ENCODE results near the gene SPON1. TPM values are rescaled to one million over a fixed set of nuclear protein-coding genes. Genes with fewer than 3 reads are reported as not detected.

Gene SPON1
- total RNA-seq, 1 experiment from 2014 or later: 46.9 TPM

- Histone ChIP-seq H3K4me3 (ENCODE audit: low read depth, low read length) (no peak overlapping the region), H3K9me3 (no peaks in the 10 kb centered on the region), H3K27me3 (replicated peaks; ENCODE audit: control insufficient read depth, insufficient read depth, low read length) (no peaks in the 10 kb centered on the region), H3K36me3 (ENCODE audit: control insufficient read depth, insufficient read depth, low read length) (no peaks in the 10 kb centered on the region), H3K4me1 (peaks cover 4% of the 10 kb centered on the region)
- Mint-ChIP-seq H3K4me3 (ENCODE audit: unreplicated experiment) (no peak overlapping the region), H3K36me3 (ENCODE audit: insufficient read depth, unreplicated experiment) (no peaks in the 10 kb centered on the region), H3K27me3 (ENCODE audit: insufficient read depth, unreplicated experiment) (no peaks in the 10 kb centered on the region), H3K4me1 (ENCODE audit: low read depth, unreplicated experiment) (no peaks in the 10 kb centered on the region), H3K27ac (ENCODE audit: unreplicated experiment) (no peak overlapping the region), H3K9me3 (ENCODE audit: unreplicated experiment) (no peaks in the 10 kb centered on the region)
- POLR2A ChIA-PET: no interaction called here
- no peak for DNase-seq
- no peak for TF ChIP-seq CTCF (IDR thresholded peaks at IDR 0.05; ENCODE audit: insufficient read depth in 1 of 2, low read depth in 1 of 2, low read length in 1 of 2, severe bottlenecking in 1 of 2, unreplicated experiment in 1 of 2)
- BruUV-seq (replicated peaks): no TSS peak
- intact Hi-C loops (cut with micrococcal nuclease; ENCODE audit: unreplicated experiment): no loop called here
- CTCF ChIA-PET: no interaction called here
Measured at GRCh38 chr11:14073849-14074476, 111.4 kb downstream of the SPON1 start.

- POLR2A ChIA-PET: no interaction called here
- CTCF ChIA-PET: no interaction called here
- no peak for DNase-seq
- Histone ChIP-seq H3K9me3 (no peaks in the 10 kb centered on the region), H3K27me3 (replicated peaks; ENCODE audit: control insufficient read depth, insufficient read depth, low read length) (no peaks in the 10 kb centered on the region), H3K36me3 (ENCODE audit: control insufficient read depth, insufficient read depth, low read length) (no peaks in the 10 kb centered on the region), H3K4me1 (peaks cover 4% of the 10 kb centered on the region; the same call in 1 of the 2 replicates), H3K4me3 (ENCODE audit: low read depth, low read length) (no peak overlapping the region)
- Mint-ChIP-seq H3K9me3 (ENCODE audit: unreplicated experiment) (no peaks in the 10 kb centered on the region), H3K27me3 (ENCODE audit: insufficient read depth, unreplicated experiment) (no peaks in the 10 kb centered on the region), H3K4me3 (ENCODE audit: unreplicated experiment) (no peak overlapping the region), H3K36me3 (ENCODE audit: insufficient read depth, unreplicated experiment) (no peaks in the 10 kb centered on the region), H3K4me1 (ENCODE audit: low read depth, unreplicated experiment) (no peaks in the 10 kb centered on the region), H3K27ac (ENCODE audit: unreplicated experiment) (no peak overlapping the region)
- intact Hi-C loops (cut with micrococcal nuclease; ENCODE audit: unreplicated experiment): no loop called here
- BruUV-seq (replicated peaks): no TSS peak
- TF ChIP-seq CTCF (IDR thresholded peaks at IDR 0.05; ENCODE audit: insufficient read depth in 1 of 2, low read depth in 1 of 2, low read length in 1 of 2, severe bottlenecking in 1 of 2, unreplicated experiment in 1 of 2): no peak
Measured at GRCh38 chr11:14075118-14076078, 112.9 kb downstream of the SPON1 start.

- DNase-seq: no peak
- no TSS peak for BruUV-seq (replicated peaks)
- no peaks in the 10 kb centered on the region for H3K9me3 ChIP-seq
- POLR2A ChIA-PET: no interaction called here
- intact Hi-C loops (cut with micrococcal nuclease; ENCODE audit: unreplicated experiment): no loop called here
- Mint-ChIP-seq H3K36me3 (ENCODE audit: insufficient read depth, unreplicated experiment) (no peaks in the 10 kb centered on the region), H3K27ac (ENCODE audit: unreplicated experiment) (no peak overlapping the region), H3K27me3 (ENCODE audit: insufficient read depth, unreplicated experiment) (no peaks in the 10 kb centered on the region), H3K4me1 (ENCODE audit: low read depth, unreplicated experiment) (no peaks in the 10 kb centered on the region), H3K9me3 (ENCODE audit: unreplicated experiment) (no peaks in the 10 kb centered on the region), H3K4me3 (ENCODE audit: unreplicated experiment) (no peak overlapping the region)
- CTCF ChIA-PET: no interaction called here
- H3K4me3 ChIP-seq (ENCODE audit: low read depth, low read length): no peak overlapping the region
- no peaks in the 10 kb centered on the region for H3K36me3 ChIP-seq (ENCODE audit: control insufficient read depth, insufficient read depth, low read length)
- H3K27me3 ChIP-seq (replicated peaks; ENCODE audit: control insufficient read depth, insufficient read depth, low read length): no peaks in the 10 kb centered on the region
- no peak for TF ChIP-seq CTCF (IDR thresholded peaks at IDR 0.05; ENCODE audit: insufficient read depth in 1 of 2, low read depth in 1 of 2, low read length in 1 of 2, severe bottlenecking in 1 of 2, unreplicated experiment in 1 of 2)
- peaks cover 4% of the 10 kb centered on the region; the same call in 1 of the 2 replicates for H3K4me1 ChIP-seq
Measured at GRCh38 chr11:14079011-14079410, 116.5 kb downstream of the SPON1 start.
